GM19452 (cell line): Measurements from ENCODE around the gene PHPT1.
"Not testable (repeated sequence)": the region's sequence is repeated elsewhere in the genome, so short reads cannot be mapped to it uniquely, and the experiment has no call there.

Experiments used
- ATAC-seq: cut with Tn5 transposase; IDR thresholded peaks from one replicate; pipeline ENCODE4 v1.9.1; 2021; ENCODE audit not compliant: unreplicated experiment

The PHPT1 gene

GRCh38 chr9:136849038-136849959 lies at the start of gene PHPT1:
Gene PHPT1, plus strand, starts transcription at chr9:136849409. Its CDS starts 22 bp downstream, at chr9:136849431.
- peak; percentile 75 for ATAC-seq

DNA sequence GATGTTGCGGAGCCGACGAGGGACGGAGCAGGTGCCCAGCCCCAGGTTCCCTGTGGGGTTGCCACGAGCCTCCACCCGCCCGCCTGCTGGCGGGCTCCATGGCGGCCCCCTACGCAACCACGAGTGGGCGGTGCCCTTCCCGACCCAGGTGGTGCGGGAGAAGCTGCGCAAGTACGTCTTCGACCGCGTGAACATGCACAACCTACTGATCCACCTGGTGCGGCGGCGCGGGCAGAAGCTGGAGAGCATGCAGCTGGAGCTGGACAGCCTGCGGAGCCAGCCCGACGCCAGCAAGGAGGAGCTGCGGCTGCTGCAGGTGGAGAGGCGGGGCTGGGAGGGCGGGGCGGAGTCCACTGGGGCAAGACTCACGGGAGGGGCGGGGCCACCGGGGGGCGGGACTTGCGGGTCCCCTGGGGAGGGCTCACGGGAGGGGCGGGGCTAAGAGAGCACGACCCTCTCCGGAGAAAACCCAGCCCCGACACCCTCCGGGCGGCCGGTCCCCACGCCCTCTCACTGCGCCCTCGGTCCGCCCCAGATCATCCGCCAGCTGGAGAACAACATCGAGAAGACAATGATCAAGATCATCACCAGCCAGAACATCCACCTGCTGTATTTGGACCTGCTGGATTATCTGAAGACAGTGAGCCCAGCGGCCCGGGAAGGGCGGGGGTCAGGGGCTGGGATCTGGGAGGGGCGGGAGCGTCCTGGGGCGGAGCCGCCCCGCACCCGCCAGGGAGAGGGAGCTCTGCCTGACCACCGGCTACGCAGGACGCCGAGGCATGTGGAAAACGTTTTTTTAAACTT lies 49.2 kb upstream of the PHPT1 start:
- ATAC-seq: peak; percentile 51

- ATAC-seq: no peak
Measured at GRCh38 chr9:136802321-136802720, 46.9 kb upstream of the PHPT1 start.

DNA sequence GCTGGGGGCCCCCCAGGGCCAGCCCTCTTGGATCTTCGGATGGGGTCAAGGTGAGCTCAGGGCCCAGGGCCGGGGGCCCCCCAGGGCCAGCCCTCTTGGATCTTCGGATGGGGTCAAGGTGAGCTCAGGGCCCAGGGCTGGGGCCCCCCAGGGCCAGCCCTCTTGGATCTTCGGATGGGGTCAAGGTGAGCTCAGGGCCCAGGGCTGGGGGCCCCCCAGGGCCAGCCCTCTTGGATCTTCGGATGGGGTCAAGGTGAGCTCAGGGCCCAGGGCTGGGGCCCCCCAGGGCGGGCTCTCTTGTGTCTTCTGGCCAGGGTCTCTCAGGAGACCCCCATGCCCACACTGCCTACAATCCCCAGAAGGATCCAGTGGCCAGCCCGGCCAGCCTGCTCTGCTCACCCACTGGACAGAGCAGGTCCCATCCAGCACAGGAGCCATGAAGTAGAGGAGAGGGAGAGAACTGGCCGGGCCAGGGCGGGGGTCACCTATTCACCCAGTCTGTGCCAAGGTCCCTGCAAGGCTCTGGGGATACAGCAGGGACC lies 46.1 kb upstream of the PHPT1 start:
- not testable (repeated sequence) for ATAC-seq

DNA sequence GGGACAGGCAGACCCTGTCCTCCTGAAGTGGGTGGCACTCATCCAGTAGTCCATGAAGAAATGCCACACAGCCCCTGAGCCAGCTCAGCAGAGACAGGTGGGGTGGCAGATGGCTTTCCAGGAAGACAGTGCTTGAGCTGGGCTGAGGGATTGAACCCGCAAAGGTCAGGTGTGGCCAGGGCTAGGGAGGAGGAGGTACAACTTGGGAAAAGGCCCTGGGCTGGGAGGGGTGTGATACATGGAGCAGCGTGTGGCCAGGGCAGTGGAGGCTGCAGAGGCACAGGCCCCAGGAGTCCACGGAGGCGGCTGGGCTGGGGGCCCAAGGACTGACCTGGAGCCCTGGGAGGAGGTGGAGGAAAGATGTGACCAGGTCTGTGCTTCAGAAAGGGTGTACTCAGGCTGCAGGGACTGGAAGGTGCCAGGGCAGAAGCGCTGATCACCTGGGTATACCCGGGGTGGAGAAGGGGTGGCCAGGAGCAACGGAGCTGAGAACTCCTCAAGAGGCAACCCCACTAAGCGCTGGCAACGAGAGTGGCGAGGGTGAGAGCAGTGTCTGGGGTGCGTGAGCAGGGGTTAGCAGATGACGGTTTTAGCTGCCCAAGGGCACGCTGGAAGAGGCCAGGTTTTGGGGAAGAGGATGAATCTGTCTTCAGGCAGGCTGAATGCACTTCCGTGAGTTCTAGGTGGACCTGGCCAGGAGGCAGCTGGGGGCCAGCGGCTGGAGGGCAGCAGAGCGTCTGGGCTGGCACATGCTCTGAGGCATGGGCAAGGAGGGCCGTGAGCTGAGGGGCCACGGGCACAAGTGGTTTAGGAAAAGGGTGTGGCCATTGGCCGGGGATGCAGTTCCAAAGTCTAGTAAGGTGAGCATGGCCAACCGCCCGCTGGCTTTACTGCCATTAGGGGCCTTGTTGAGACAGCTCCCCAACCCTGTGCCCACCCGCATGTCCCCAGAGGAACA lies 45.4 kb upstream of the PHPT1 start:
- ATAC-seq: no peak

DNA sequence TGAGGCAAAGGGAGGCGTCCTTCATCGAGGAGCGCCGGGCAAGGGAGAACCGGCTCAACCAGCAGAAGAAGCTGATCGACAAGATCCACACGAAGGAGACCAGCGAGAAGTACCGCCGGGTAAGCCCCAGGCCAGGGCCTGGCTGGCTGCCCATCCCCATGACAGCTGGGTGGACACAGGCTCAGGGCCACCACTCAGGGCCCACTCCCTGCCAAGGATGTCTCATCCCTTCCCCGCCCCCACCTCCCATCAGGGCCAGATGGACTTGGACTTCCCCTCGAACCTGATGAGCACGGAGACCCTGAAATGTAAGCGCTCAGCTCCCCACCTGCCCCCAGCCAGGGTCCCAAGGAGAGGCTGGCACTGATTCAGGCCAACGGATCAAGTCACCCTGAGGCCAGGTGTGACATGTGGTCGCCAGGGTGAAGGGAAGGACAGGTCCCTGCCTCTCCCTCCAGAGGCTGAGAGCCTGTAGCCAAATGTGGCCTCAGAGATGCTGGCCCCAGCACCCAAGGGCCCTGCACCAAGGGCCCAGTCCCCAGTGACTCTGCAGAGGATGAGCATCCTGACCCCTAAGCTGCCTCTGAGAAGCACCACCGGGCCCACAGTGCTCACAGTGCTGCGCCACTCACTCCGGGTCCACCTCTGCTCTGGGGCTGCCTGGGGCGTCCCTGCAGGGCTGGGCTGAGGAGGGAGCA lies 44.6 kb upstream of the PHPT1 start:
- no peak for ATAC-seq

GRCh38 chr9:136805207-136805740 lies 43.9 kb upstream of the PHPT1 start:
- ATAC-seq: no peak

GRCh38 chr9:136806067-136806466 lies 43.1 kb upstream of the PHPT1 start:
- ATAC-seq: no peak

- ATAC-seq: no peak
Measured at GRCh38 chr9:136806631-136807201, 42.5 kb upstream of the PHPT1 start.

- peak; percentile 76 for ATAC-seq
Measured at GRCh38 chr9:136807281-136808074, 41.7 kb upstream of the PHPT1 start, which contains the start of gene RABL6. Gene RABL6, plus strand, starts transcription at chr9:136807948. Its CDS starts 249 bp downstream, at chr9:136808197.

DNA sequence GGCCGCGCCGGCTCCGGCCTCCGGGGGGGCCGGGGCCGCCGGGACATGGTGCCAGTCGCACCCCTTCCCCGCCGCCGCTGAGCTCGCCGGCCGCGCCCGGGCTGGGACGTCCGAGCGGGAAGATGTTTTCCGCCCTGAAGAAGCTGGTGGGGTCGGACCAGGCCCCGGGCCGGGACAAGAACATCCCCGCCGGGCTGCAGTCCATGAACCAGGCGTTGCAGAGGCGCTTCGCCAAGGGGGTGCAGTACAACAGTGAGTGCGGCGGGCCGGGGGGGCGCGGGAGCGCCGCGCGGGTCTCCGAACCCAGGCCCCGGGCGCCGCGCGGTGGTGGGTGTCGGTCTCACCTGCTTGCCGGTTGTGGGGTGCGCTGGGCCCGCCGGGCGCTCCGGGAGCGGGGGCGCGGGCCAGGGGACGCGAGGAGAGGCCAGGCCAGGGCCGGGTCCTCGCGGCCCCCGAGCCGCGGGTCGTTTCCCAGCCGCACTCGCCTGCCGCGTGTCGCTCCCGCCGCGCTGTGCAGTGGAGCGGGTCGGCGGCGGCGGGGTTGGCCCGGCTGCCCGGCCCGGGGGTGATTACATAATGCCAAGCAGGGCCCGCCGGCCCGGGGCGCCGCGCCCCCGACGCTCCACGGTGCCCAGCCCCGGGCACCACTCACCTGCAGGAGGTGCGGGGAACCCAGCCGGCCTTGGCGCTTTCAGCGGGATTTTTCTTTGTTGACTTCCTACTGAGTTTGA lies 41.0 kb upstream of the PHPT1 start:
- peak; percentile 32 for ATAC-seq

DNA sequence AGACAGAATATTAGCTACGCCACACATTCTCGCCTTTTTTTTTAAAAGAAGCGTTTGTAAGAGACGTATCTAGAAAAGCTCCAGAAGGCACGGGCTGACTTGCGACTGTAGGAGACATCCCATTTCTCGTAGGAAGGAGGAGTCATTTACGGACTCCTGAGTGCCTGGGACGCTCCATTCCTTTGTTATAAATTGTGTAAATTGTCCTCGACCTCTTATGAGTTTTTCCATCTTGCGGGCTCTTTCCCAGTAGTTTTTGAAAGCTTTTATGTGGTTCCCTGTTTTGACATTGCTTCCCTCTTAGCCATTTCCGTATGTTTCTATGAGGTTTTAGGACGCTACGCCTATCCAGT lies 40.4 kb upstream of the PHPT1 start:
- ATAC-seq: no peak

- ATAC-seq: no peak
Measured at GRCh38 chr9:136814725-136815421, 34.3 kb upstream of the PHPT1 start.

GRCh38 chr9:136815422-136815782 lies 33.8 kb upstream of the PHPT1 start:
- no peak for ATAC-seq

DNA sequence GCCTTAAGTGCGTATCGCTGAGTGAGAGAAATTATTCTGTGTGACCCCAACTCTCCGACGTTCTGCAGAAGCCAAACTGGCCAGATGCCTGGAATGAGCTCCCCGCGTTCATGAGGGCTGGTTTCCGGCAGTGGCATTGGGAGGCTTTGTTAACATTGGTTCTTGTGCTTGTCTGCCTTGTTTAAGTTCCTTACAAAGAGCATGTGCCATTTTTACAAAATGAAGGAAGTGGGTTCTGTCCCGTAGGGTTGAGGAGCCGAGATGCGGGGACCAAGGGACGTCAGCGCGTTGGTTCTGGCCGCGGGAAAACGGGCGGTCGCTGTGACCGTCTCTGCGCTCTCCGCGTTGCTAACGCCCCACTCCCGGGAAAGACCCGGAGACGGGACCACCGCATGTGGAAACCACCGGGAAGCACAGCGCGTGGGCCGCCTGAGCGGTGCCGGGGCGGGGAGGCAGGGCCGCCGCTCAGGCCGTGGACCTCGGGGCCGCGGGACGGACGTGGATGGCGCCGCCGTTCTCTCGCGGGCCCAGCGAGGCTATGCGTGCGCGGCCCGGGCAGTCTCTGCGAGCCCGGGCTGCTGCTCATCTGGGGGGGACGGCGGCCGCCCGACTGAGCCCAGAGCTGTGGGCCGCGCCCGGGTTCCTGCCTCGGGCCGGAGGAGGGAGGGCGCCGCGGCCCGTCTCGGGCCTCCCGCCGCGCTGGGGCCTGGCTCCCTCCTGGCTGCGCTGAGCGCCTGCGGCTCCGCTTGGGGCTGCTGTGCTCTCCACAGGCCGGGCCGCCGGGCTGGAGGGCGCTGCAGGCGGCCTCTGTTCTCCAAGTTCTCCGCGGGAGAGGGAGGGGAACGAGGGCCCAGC lies 28.0 kb upstream of the PHPT1 start:
- ATAC-seq: no peak

DNA sequence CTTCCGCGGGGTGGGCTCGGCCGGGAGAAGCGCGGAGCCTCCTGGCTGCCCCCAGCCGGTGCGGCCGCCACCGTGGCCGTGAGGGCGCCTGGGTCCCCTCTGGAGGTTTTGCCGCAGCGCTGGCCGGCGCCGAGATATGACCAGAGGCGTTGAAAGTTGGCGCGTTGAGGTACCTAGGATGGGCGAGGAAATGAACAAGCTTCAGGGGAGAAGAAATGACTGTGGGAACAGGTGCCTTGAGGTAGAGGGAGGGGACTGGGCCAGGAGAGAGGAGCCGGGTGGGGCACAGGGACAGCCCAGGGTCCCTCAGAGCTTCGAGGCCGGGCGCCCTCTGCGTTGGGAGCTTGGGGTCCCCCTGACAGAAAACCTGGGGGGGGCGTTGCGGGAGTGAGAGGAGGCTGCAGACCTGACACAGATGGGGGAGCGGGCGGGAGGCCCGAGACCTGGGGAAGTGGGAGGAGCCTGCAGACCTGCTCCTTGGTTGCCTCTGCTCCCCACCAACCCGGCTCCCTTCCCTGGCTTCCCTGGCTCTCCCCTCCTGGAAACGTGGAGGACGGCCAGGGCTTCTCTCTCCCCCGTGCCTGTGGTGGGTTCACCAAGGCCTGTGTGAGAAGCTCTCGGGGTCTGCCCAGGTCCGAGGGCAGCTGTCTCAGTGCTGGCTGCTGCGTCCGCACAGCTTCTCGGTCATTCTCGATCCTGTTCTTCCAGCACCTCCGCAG lies 27.2 kb upstream of the PHPT1 start:
- no peak for ATAC-seq
